ENCODE data around the gene PANX2.
"Not testable (repeated sequence)": the region's sequence is repeated elsewhere in the genome, so short reads cannot be mapped to it uniquely, and the experiment has no call there.

Gene PANX2

DNA sequence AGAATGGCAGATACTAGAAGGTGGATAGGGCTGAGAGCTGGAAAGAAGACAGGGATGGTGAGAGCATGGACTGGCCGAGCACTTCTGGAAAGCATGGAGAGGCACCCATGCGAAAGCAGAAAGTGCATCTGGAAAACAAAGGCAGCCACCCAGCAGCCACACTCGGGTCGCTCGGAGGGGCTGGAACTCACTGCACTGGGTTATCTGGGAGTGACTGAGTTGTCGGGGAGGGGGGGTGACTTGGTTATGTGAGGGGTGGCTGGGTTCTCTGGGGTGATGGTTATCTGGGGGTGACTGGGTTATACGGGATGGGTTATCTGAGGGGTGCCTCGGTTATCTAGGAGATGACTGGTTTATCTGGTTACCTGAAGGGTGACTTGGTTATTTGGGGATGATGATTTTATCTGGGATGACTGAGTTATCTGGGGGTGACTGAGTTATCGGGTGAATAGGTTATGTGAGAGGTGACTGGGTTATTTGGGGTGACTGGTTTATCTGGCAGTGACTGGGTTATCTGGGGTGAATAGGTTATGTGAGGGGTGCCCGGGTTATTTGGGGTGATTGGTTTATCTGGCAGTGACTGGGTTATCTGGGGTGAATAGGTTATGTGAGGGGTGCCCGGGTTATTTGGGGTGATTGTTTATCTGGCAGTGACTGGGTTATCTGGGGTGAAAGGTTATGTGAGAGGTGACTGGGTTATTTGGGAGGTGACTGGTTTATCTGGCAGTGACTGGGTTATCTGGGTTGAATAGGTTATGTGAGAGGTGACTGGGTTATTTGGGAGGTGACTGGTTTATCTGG, 2.6 kb upstream of the PANX2 start:
- Histone ChIP-seq H3K9ac (ENCODE audit: low read length) (no peak overlapping the region), H3K9me3 (ENCODE audit: control insufficient read depth, low read length) (no peaks in the 10 kb centered on the region), H3K27me3 (ENCODE audit: control insufficient read depth, insufficient read depth, low read length) (peaks cover 31% of the 10 kb centered on the region), H3K36me3 (ENCODE audit: control insufficient read depth, insufficient read depth, low read length) (no peaks in the 10 kb centered on the region), H3K4me1 (ENCODE audit: control insufficient read depth, insufficient read depth, low read length) (peaks cover 11% of the 10 kb centered on the region), H3K4me3 (ENCODE audit: low read length) (no peak overlapping the region)

DNA sequence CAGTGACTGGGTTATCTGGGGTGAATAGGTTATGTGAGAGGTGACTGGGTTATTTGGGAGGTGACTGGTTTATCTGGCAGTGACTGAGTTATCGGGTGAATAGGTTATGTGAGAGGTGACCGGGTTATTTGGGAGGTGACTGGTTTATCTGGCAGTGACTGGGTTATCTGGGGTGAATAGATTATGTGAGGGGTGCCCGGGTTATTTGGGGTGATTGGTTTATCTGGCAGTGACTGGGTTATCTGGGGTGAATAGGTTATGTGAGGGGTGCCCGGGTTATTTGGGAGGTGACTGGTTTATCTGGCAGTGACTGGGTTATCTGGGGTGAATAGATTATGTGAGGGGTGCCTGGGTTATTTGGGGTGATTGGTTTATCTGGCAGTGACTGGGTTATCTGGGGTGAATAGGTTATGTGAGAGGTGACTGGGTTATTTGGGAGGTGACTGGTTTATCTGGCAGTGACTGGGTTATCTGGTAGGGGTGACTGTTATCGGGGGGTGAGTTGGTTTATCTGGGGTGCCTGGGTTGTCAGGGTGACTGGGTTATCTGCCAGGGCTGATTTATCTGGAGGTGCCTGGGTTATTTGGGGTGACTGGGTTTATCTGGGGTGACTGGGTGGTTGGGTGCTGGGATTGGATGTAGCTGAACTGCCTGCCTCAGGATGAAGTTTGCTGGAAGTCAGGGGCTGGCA, 1.9 kb upstream of the PANX2 start:
- not testable (repeated sequence) for H3K36me3 ChIP-seq (ENCODE audit: control insufficient read depth, insufficient read depth, low read length); H3K9me3 ChIP-seq (ENCODE audit: control insufficient read depth, low read length); H3K4me3 ChIP-seq (ENCODE audit: low read length); H3K9ac ChIP-seq (ENCODE audit: low read length)
- Histone ChIP-seq H3K4me1 (ENCODE audit: control insufficient read depth, insufficient read depth, low read length) (peaks cover 11% of the 10 kb centered on the region), H3K27me3 (ENCODE audit: control insufficient read depth, insufficient read depth, low read length) (peaks cover 35% of the 10 kb centered on the region)

DNA sequence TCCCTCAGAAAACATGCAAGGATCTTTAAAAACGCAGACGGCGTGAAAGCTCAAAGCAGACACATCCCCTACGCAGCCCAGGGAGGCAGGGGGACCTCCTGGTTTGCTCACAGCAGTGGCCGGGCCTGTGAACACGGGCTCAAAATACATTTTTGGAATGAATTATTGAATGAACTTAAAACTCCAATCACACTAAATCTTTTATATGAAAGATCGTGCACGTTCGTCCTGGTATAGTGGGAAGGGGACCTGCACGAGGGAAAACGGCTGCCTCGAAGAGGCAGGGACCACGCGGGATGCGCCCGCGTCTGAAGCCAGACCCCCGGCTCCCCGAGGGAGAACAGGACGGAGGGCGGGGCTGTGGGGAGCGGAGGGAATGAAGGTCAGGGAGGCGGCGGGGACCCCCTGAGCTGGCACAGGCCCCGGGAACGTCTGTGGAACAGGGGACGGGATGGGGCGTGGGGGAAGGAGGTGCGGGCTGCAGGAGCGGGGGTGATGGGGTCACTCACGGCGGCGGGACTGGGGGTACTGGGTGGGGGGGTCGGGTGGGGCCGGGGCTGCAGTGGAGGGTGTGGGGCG, 1.3 kb upstream of the PANX2 start:
- H3K4me3 ChIP-seq (ENCODE audit: low read length): no peak overlapping the region
- H3K4me1 ChIP-seq (ENCODE audit: control insufficient read depth, insufficient read depth, low read length): peaks cover 11% of the 10 kb centered on the region
- no peak overlapping the region for H3K9ac ChIP-seq (ENCODE audit: low read length)
- peaks cover 39% of the 10 kb centered on the region for H3K27me3 ChIP-seq (ENCODE audit: control insufficient read depth, insufficient read depth, low read length)
- H3K36me3 ChIP-seq (ENCODE audit: control insufficient read depth, insufficient read depth, low read length): no peaks in the 10 kb centered on the region
- H3K9me3 ChIP-seq (ENCODE audit: control insufficient read depth, low read length): no peaks in the 10 kb centered on the region

DNA sequence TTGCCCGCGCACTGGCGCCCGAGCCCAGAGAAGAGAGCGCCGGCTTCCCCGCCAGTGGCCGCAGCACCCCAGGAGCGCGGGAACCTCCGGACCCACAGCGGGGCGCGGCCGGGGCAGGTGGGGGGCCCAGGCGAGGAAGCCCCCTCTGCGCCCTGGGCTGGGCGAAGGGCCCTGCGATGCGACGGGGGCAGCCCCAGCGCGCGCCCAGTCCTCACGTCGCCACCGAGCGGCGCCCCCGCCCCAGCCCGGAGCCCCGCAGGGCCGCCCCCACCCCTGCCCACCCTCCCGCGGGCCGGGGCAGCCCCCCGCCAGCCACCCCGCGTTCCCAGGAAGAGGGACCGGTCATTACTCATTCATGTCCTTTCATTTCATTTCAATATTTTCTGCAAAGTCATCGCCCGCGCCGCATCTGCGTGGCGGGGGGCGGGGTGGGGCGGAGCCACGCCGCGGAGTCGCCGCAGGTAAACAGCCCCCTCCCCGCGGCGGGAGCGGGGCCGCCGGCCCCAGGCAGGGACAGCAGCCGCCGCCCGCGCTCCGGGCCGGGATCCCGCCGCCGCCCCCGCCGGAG, 673 bp upstream of the PANX2 start:
- H3K27me3 ChIP-seq (ENCODE audit: control insufficient read depth, insufficient read depth, low read length): peaks cover 41% of the 10 kb centered on the region
- H3K9me3 ChIP-seq (ENCODE audit: control insufficient read depth, low read length): no peaks in the 10 kb centered on the region
- no peak overlapping the region for H3K4me3 ChIP-seq (ENCODE audit: low read length)
- no peak overlapping the region for H3K9ac ChIP-seq (ENCODE audit: low read length)
- H3K36me3 ChIP-seq (ENCODE audit: control insufficient read depth, insufficient read depth, low read length): no peaks in the 10 kb centered on the region
- peaks cover 11% of the 10 kb centered on the region for H3K4me1 ChIP-seq (ENCODE audit: control insufficient read depth, insufficient read depth, low read length)

DNA sequence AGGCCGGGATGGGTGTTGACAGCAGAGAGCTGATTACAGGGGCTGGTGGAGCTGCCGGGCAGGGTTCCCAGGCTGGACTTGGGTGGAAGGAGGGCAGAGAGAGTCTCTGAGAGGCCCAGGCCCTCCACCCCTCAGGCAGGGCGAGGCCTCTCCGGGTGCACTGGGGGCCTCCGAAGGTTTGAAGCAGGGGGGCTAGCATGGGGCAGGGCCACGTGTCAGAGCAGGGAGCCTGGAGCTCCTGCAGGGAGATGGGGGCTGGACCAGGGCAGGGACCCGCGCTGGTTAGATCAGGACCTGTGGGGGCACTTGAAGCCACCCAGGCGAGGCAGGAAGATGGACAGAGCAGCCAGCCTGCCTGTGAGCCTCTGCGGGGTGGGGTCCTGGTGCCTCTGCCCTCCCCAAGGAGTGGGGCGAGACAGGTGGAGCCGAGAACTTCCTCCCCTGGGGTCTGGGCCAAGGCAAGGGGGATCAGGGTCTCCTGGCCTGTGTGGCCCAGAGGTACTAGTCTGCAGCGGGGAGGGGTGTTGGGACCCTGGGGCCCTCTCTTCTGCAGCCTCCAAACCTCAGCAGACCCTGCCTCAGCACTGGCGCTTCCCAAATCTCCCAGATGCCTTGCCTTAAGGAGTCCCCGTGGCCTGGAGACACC, 911 bp downstream of the PANX2 start:
- Histone ChIP-seq H3K9ac (ENCODE audit: low read length) (no peak overlapping the region), H3K4me3 (ENCODE audit: low read length) (no peak overlapping the region)

DNA sequence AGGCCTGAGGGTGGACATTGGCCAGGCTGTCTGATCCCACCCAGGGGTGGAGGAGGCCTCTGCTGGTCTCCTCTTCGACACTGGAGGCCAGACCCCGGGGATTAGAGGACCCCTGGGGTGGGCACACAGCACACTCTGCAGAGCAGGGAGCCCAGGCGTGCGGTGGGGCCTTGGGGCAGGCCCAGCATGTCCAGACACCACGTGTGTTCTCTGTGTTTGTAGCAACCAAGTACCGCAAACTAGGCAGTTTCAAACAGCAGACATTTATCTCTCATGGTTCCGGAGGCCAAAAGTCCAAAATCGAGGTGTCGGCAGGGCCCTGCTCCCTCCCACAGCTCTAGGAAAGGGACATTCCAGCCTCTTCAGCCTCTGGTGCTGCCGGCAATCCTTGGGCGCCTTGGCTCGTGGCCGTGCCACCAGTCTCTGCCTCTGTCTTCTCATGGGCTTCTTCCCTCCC, 1.5 kb downstream of the PANX2 start:
- no peak overlapping the region for H3K9ac ChIP-seq (ENCODE audit: low read length)
- no peak overlapping the region for H3K4me3 ChIP-seq (ENCODE audit: low read length)
- H3K36me3 ChIP-seq (ENCODE audit: control insufficient read depth, insufficient read depth, low read length): no peaks in the 10 kb centered on the region
- no peaks in the 10 kb centered on the region for H3K9me3 ChIP-seq (ENCODE audit: control insufficient read depth, low read length)
- H3K27me3 ChIP-seq (ENCODE audit: control insufficient read depth, insufficient read depth, low read length): peaks cover 41% of the 10 kb centered on the region
- peaks cover 11% of the 10 kb centered on the region for H3K4me1 ChIP-seq (ENCODE audit: control insufficient read depth, insufficient read depth, low read length)

More for the DNA sequence above, 911 bp downstream of the PANX2 start:
- H3K36me3 ChIP-seq (ENCODE audit: control insufficient read depth, insufficient read depth, low read length): no peaks in the 10 kb centered on the region
- no peaks in the 10 kb centered on the region for H3K9me3 ChIP-seq (ENCODE audit: control insufficient read depth, low read length)
- peaks cover 41% of the 10 kb centered on the region for H3K27me3 ChIP-seq (ENCODE audit: control insufficient read depth, insufficient read depth, low read length)
- peaks cover 11% of the 10 kb centered on the region for H3K4me1 ChIP-seq (ENCODE audit: control insufficient read depth, insufficient read depth, low read length)

DNA sequence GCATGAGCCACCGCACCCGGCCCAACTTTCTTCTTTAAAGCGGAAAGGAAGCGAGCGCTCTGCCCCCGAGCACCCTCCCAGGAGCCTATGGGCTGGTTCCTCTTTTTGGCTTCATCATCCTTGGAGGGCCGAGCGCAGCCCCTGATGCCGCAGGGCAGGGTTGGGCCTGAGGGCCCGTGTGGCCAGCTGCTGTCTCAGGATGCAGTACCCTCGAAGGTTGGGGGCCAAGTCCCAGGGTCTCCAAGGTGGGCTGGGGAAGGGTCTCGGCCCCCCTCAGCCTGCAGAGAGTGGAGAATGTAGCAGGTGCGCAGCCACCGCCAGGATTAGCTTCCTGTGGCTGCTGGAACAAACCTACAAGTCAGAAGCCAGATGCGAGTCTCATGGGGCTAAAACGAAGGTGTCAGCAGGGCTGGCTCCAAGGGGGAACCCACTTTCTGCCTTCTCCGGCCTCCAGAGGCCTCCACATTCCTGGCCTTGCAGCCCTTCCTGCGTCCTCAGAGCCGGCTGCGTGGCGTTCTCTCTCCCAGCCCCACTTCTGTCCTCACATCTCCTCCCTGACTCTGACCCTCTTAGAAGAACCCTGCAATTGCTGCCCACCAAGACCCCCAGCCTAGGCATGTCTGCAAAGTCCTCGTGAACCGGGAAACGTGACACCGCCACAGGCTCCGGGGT, 2.9 kb downstream of the PANX2 start:
- H3K9me3 ChIP-seq (ENCODE audit: control insufficient read depth, low read length): no peaks in the 10 kb centered on the region
- no peaks in the 10 kb centered on the region for H3K36me3 ChIP-seq (ENCODE audit: control insufficient read depth, insufficient read depth, low read length)
- no peak overlapping the region for H3K4me3 ChIP-seq (ENCODE audit: low read length)
- H3K4me1 ChIP-seq (ENCODE audit: control insufficient read depth, insufficient read depth, low read length): peaks cover 11% of the 10 kb centered on the region
- peaks cover 38% of the 10 kb centered on the region for H3K27me3 ChIP-seq (ENCODE audit: control insufficient read depth, insufficient read depth, low read length)
- no peak overlapping the region for H3K9ac ChIP-seq (ENCODE audit: low read length)

DNA sequence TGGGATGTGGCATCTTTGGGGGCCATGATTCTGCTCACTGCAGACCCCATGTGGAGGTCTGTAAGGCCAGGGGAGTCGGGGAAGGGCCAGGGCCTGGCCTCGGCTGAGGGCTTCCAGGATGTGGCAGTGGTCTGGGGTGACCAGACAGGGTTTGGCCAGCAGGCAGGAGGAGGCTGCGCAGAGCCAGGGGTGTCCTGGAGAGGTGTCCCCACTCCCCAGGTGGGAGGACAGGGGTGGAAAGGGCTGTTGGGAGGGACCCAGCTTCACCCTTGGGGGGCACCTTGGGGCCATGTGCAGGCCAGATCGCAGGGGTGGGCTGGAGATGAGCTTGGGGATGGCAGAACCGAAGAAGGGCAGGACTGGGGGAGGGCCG, 3.4 kb downstream of the PANX2 start:
- H3K9me3 ChIP-seq (ENCODE audit: control insufficient read depth, low read length): no peaks in the 10 kb centered on the region
- H3K4me1 ChIP-seq (ENCODE audit: control insufficient read depth, insufficient read depth, low read length): peaks cover 10% of the 10 kb centered on the region
- no peaks in the 10 kb centered on the region for H3K36me3 ChIP-seq (ENCODE audit: control insufficient read depth, insufficient read depth, low read length)
- peaks cover 38% of the 10 kb centered on the region for H3K27me3 ChIP-seq (ENCODE audit: control insufficient read depth, insufficient read depth, low read length)
- H3K9ac ChIP-seq (ENCODE audit: low read length): no peak overlapping the region
- no peak overlapping the region for H3K4me3 ChIP-seq (ENCODE audit: low read length)

DNA sequence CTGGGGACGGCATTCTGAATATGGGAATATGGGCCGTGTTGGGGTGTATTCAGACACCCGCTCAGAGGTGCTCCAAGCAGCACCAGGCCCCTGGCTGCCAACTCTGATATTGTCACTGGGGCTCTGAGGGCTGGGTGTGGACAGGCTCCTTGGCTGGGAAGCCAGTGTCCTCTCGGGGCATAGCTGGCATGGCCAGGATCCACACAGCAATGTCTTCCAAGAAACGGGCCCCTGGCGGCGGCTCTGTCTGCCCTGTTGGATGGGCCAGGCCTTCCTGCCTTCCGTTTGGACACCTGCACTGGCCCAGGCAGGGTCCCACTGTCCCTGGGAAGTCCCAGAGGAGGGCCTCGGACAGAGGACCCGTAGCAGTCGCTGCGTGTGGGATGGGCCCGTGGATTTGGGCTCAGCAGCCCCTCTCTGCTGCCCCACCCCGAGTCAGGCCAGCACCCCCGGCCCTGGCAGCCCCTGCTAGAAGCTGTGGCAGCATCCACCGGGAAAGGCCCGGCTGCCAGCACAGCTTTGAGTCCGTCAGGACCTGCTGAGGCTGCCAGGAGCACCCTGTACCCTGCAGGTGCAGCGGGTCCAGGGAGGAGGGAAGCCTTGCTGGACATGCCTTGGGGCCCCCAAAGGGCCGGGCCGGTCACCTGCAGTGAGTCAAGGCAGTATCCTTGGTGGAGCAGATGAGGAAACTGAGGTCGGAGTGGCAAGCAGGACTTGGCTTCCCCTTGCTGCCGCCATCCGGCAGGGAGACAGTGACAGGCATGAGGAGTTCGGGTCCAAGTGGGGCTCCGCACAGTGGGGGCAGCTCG, 4.1 kb downstream of the PANX2 start:
- Histone ChIP-seq H3K36me3 (ENCODE audit: control insufficient read depth, insufficient read depth, low read length) (no peaks in the 10 kb centered on the region), H3K9ac (ENCODE audit: low read length) (no peak overlapping the region), H3K4me1 (ENCODE audit: control insufficient read depth, insufficient read depth, low read length) (peaks cover 7% of the 10 kb centered on the region), H3K27me3 (ENCODE audit: control insufficient read depth, insufficient read depth, low read length) (peaks cover 33% of the 10 kb centered on the region), H3K4me3 (ENCODE audit: low read length) (no peak overlapping the region), H3K9me3 (ENCODE audit: control insufficient read depth, low read length) (no peaks in the 10 kb centered on the region)

DNA sequence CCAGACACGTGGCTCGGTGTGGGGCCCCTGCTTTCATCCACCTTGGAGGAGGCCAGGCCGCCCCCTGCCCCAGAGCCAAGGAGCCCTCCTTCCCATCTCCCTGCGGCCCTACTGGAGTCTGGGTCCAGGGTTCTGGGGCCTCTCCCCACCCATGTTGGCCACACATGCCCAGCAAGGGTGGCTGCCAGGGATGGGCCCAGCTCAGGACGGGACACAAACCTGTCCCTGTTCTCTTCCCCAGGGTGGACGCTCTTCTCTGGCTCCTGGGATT, 4.6 kb downstream of the PANX2 start:
- Histone ChIP-seq H3K4me1 (ENCODE audit: control insufficient read depth, insufficient read depth, low read length) (peaks cover 7% of the 10 kb centered on the region), H3K4me3 (ENCODE audit: low read length) (no peak overlapping the region), H3K36me3 (ENCODE audit: control insufficient read depth, insufficient read depth, low read length) (no peaks in the 10 kb centered on the region), H3K9ac (ENCODE audit: low read length) (no peak overlapping the region), H3K27me3 (ENCODE audit: control insufficient read depth, insufficient read depth, low read length) (peaks cover 33% of the 10 kb centered on the region), H3K9me3 (ENCODE audit: control insufficient read depth, low read length) (no peaks in the 10 kb centered on the region)

Measured in mucosa of stomach (tissue), 1 donor.